NAMALWA (cell line): Measurements from ENCODE around the gene BUB1B.
"Not testable (repeated sequence)": the region's sequence is repeated elsewhere in the genome, so short reads cannot be mapped to it uniquely, and the experiment has no call there.

Source experiments
- DNase-seq: peaks from one replicate; pipeline ENCODE4 v3.0.0-alpha.2; 2015; ENCODE audit warnings: low spot score

BUB1B gene

GRCh38 chr15:40135846-40136450, 24.9 kb upstream of the BUB1B start:
- DNase-seq = not testable (repeated sequence)

- no peak for DNase-seq
Observed at GRCh38 chr15:40136470-40137302, 24.2 kb upstream of the BUB1B start.

- no peak for DNase-seq
Observed at GRCh38 chr15:40137303-40138200, 23.3 kb upstream of the BUB1B start.

GRCh38 chr15:40138201-40138570, 22.7 kb upstream of the BUB1B start:
- DNase-seq = not testable (repeated sequence)

DNA sequence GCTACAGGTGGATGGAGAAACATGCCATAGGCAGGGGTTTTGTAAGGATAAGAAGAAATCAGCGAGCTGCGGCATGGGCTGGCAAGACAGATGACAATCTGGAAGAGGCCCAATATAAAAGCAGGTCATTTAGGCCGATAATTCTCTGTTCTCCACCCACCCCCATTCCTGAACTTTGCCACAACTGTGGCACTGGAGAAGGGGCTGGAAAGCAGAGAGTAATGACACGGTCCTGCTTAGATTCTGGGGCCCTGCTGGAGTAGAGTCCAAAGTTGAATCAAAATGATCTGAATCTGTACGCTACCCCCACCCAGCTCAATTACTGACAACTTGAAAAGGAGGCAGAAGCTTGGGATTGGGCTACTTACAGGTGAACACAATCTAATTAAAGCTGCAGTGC, 18.4 kb upstream of the BUB1B start:
- DNase-seq = no peak

- no peak for DNase-seq
Observed at GRCh38 chr15:40146037-40146436, 14.8 kb upstream of the BUB1B start.

GRCh38 chr15:40149339-40149738, 11.5 kb upstream of the BUB1B start:
- no peak for DNase-seq

DNA sequence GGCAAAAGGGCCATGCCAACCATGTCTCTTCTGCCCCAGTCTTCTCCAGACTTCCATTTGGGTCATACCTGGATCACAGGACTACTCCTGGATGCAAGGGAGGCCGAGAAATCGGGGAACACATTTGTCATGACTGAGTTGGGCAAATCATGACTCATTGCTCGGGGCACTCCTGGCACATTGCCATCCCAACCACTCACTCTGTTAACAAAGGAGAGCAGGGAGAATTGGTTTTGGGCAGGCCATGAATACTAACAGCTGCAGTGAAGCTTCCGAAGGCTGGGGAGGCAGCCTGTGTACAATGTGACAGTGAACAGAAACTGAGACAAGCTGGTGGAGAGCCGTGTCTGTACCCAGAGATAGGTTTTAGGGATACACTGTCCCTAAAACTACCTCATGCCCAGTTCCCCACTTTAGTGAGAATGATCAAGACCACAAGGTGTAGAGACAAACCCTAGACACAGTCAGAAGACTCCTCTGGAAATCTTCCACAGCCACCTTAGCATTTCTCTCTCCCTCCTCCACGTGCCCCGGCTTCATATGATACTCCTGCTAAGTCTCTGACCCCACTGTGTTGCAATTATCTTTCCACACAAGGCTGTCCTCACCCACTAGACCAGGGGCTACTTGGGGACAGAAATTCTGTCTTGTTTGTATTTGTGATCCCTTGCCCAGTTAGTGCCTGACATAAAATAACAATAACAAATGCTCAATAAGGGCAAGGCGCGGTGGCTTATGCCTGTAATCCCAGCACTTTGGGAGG, 10.5 kb upstream of the BUB1B start:
- no peak for DNase-seq

- no peak for DNase-seq
Observed at GRCh38 chr15:40151499-40151898, 9.4 kb upstream of the BUB1B start.

GRCh38 chr15:40151991-40152390, 8.9 kb upstream of the BUB1B start:
- DNase-seq = no peak

DNA sequence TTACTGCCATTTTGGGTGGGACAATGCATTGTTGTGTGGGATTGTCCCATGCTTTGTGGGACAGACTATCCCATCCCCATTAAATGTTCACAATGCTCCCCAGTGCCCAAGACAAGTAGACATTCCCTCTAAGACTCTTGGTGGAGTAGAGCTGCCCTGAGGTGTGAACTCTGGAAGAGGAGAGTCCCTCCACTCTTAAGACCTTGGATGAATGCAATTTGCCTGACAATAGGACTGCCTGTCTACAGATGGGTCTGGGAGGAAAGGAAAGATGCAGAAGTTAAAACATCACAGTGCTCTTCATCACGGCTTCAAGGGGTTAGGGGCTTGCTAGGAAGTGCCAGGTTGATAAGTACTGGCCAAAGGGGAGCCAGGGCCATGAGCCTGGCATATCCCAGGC, 6.0 kb upstream of the BUB1B start:
- not testable (repeated sequence) for DNase-seq

GRCh38 chr15:40155270-40155910, 5.5 kb upstream of the BUB1B start:
- no peak for DNase-seq

- DNase-seq = no peak
Observed at GRCh38 chr15:40157778-40158447, 3.0 kb upstream of the BUB1B start.

DNA sequence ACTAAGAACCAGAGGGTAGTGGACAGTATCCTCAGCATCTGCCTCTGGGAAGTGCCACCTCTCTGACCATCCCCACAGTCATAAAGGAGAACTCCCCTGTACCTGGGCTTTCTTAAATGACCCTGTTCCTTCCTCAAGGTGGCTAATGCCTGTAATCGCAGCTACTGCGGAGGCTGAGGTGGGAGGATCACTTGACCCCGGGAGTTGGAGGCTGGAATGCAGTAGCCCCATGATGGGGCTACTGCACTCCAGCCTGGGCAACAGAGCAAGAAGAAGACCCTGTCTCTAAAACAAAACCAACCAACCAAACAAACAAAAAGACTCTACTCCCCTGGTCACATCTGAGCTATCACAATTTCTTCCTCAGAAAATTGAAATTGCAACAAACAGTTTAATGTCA, 848 bp upstream of the BUB1B start:
- no peak for DNase-seq

DNA sequence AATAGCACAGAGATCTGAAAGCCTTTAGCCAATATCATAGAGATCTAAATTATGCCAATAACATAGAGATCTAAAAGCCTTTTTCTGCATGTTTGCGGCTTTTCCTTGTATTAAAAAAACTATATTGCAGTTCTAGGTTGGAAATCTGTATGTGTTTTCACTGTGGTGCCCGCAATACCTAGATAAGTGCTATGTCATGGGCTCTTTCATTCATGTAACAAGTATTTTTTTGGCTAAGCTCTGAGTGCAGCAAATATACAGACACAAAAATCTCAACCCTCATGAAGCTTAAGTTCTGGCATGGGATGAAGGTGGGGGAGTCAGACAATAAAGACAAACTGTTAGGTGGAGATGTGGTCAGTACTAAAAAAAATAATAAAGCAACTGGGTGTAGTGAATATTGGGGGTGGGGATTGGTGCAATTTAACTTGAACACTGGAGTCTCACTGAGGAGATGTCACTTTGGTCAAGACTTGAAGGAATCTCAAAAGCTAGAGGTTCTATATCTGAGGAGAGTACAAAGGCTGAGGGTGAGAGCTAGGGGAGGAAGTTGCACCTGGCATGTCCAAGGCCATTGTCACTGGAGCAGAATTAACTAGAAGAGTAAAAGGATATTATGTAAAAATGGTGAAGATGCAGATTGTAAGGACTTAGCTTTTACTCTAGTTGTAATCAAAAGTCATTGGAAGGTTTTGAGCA, 973 bp downstream of the BUB1B start:
- peak; percentile 54 for DNase-seq

- no peak for DNase-seq
Observed at GRCh38 chr15:40162552-40162951, 1.7 kb downstream of the BUB1B start.

DNA sequence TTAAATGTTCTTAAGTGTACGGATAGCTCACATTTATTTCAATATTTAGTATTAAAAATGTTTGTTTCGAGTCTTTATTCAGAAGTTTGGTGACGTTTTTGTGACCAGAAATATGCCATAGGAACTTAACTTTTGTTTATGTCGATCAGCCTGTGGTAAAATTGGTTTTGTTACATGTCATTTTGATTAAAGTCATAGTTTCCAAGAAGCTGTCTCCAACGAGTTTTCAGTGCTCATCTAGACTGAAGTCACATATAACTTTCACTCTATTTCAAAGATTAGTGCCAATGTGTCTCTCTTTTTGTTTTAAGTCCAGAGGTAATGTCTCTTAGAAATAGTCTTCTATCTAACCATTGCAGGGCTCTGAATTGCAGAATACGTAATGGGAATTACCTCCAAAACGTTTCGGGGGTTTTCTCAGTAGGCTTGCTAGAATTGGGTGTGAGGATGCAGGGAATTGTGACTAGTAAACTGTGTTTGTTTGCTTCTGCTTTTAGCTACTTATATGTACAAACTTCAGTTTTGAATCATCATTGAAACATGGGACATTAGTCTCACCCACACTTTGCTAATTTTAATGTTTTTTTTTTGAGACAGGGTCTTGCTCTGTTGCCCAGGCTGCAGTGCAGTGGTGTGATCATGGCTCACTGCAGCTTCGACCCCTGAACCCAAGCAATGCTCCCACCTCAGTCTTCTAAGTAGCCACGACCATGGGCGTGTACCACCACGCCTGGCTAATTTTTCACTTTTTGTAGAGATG, 3.0 kb downstream of the BUB1B start:
- no peak for DNase-seq

GRCh38 chr15:40167374-40167773, 6.5 kb downstream of the BUB1B start:
- not testable (repeated sequence) for DNase-seq

- no peak for DNase-seq
Observed at GRCh38 chr15:40175160-40175559, 14.3 kb downstream of the BUB1B start.
